Trophoblast cell (in vitro differentiated cells and primary cell): ENCODE measurements around the gene PRRG2. TPM values are rescaled to one million over a fixed set of nuclear protein-coding genes. Genes with fewer than 3 reads are reported as not detected.
A peak's percentile ranks its signal among the peaks of the same experiment; 100 is the strongest.

Source experiments
- DNase-seq, 2 donors: peaks; one replicate each; pipeline ENCODE4 v3.0.0-alpha.2; 2016
- H2AFZ ChIP-seq: 2 replicates; pipeline ENCODE4 v1.6.1; 2013; ENCODE audit warnings: low read length, moderate library complexity, mild to moderate bottlenecking; ENCODE audit not compliant: insufficient read depth, poor library complexity
- H2AK5ac ChIP-seq: 2 replicates; pipeline ENCODE4 v1.6.1; 2013; ENCODE audit warnings: mild to moderate bottlenecking, low read length
- H2BK120ac ChIP-seq: 2 replicates; pipeline ENCODE4 v1.6.1; 2013; ENCODE audit warnings: low read length, mild to moderate bottlenecking, moderate library complexity; ENCODE audit not compliant: insufficient read depth, poor library complexity
- H2BK12ac ChIP-seq: 2 replicates; pipeline ENCODE4 v1.6.1; 2013; ENCODE audit warnings: mild to moderate bottlenecking, low read length, moderate library complexity
- H2BK5ac ChIP-seq: 2 replicates; pipeline ENCODE4 v1.6.1; 2013; ENCODE audit warnings: low read length, low read depth, moderate library complexity, mild to moderate bottlenecking; ENCODE audit not compliant: poor library complexity
- H3K14ac ChIP-seq: 2 replicates; pipeline ENCODE4 v1.6.1; 2013; ENCODE audit warnings: mild to moderate bottlenecking, low read length
- H3K18ac ChIP-seq: 2 replicates; pipeline ENCODE4 v1.6.1; 2013; ENCODE audit warnings: mild to moderate bottlenecking, low read length
- H3K23ac ChIP-seq: 2 replicates; pipeline ENCODE4 v1.6.1; 2013; ENCODE audit warnings: low read length
- H3K27ac ChIP-seq: 2 replicates; pipeline ENCODE4 v1.5.1; 2013; ENCODE audit warnings: low read depth, mild to moderate bottlenecking, inconsistent platforms, low read length, moderate library complexity
- H3K27me3 ChIP-seq: 2 replicates; pipeline ENCODE4 v1.6.1; 2013; ENCODE audit warnings: inconsistent platforms, mild to moderate bottlenecking, low read length, moderate library complexity; ENCODE audit not compliant: insufficient read depth
- H3K36me3 ChIP-seq, 2 experiments: 1 replicate in 1 of 2; 2 replicates in 1 of 2; pipeline ENCODE4 v1.6.1; 2013; ENCODE audit warnings: low read length in 2 of 2, mild to moderate bottlenecking in 2 of 2, moderate library complexity in 1 of 2; ENCODE audit not compliant: insufficient read depth in 2 of 2, control insufficient read depth in 1 of 2
- H3K4ac ChIP-seq: 2 replicates; pipeline ENCODE4 v1.6.1; 2013; ENCODE audit warnings: low read depth, mild to moderate bottlenecking, low read length, moderate library complexity
- H3K4me1 ChIP-seq, 2 experiments: 1 replicate in 1 of 2; 2 replicates in 1 of 2; pipeline ENCODE4 v1.6.1; 2013; ENCODE audit warnings: low read length in 2 of 2, mild to moderate bottlenecking in 2 of 2, moderate library complexity in 1 of 2; ENCODE audit not compliant: insufficient read depth in 2 of 2, control insufficient read depth in 1 of 2
- H3K4me2 ChIP-seq: 2 replicates; pipeline ENCODE4 v1.6.1; 2013; ENCODE audit warnings: inconsistent platforms, mild to moderate bottlenecking, low read length, moderate library complexity
- H3K4me3 ChIP-seq: 2 replicates; pipeline ENCODE4 v1.5.1; 2013; ENCODE audit warnings: mild to moderate bottlenecking, low read depth, low read length, inconsistent platforms
- H3K79me1 ChIP-seq: one replicate; pipeline ENCODE4 v1.6.1; 2013; ENCODE audit warnings: low read length
- H3K79me2 ChIP-seq: 2 replicates; pipeline ENCODE4 v1.6.1; 2013; ENCODE audit warnings: low read length, mild to moderate bottlenecking; ENCODE audit not compliant: control insufficient read depth, insufficient read depth, poor library complexity
- H3K9ac ChIP-seq: 2 replicates; pipeline ENCODE4 v1.6.1; 2013; ENCODE audit warnings: mild to moderate bottlenecking, low read length
- H3K9me3 ChIP-seq: 2 replicates; pipeline ENCODE4 v1.6.1; 2013; ENCODE audit warnings: low read depth, mild to moderate bottlenecking, control low read depth, inconsistent platforms, low read length; ENCODE audit not compliant: insufficient read depth
- H4K12ac ChIP-seq: 2 replicates; pipeline ENCODE4 v1.6.1; 2013; ENCODE audit warnings: low read depth, mild to moderate bottlenecking, low read length, moderate library complexity
- H4K8ac ChIP-seq: 2 replicates; pipeline ENCODE4 v1.6.1; 2013; ENCODE audit warnings: low read depth, mild to moderate bottlenecking, low read length, moderate library complexity
- H4K91ac ChIP-seq: one replicate; pipeline ENCODE4 v1.6.1; 2013; ENCODE audit warnings: low read depth, mild to moderate bottlenecking, low read length, moderate library complexity
- WGBS: extraction: QIAGEN DNeasy Blood & Tissue Kit; methylation state at CpG from one replicate; pipeline ENCODE4 v1.1.7; 2013; ENCODE audit warnings: missing lambda C conversion rate; ENCODE audit not compliant: insufficient read length, insufficient coverage; ENCODE audit errors: extremely low coverage; 5-methylcytosine and 5-hydroxymethylcytosine counted together
- polyA plus RNA-seq: library from polyadenylated mRNA; stranded (reverse); fragments of 200-250 nt; gene quantifications from 2 replicates; pipeline ENCODE4 v1.2.3, GENCODE V29; 2013

PRRG2 gene
- 5.6 and 6.7 TPM in 2 replicates for polyA plus RNA-seq

DNA sequence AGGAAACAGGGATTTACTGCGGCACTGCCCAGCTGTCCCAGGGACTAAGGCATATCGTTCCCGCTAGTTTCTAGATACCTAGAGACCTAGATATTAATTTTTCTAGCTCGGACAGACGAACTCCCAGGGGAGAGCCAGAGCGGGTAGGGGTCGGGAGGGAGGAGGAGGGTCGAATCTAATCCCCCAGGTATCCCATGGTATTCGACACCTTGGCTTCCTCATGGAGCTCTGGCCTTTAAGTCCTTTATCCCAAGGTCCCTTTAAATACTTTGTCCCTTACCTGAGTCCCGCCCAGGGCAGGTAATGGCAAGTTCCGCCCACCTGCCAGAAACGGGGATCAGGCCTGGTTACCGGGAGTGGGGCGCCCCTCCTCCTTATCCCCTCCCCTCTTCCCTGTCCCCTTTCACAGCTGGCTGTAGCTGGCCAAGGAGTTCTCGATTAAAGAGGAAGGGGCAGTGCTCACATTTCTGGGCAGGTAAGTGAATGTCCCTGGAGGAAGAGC, at the start of gene PRRG2:
Gene PRRG2, plus strand, starts transcription at position 310 of the 502 bp plus-strand sequence. CDS start 1,904 bp downstream, outside the sequence.
- Histone ChIP-seq H4K8ac (peak within 1 kb of the TSS; percentile 84), H3K9me3 (no peaks in the 10 kb centered on the region), H3K4me1 (peaks cover 0 to 11% of the 10 kb centered on the region in 2 experiments), H3K4me3 (peak within 1 kb of the TSS; percentile 82), H3K4ac (peak within 1 kb of the TSS; percentile 84), H3K4me2 (peak within 1 kb of the TSS; percentile 90), H3K14ac (peak within 1 kb of the TSS; percentile 77), H2BK5ac (peak within 1 kb of the TSS; percentile 21), H3K27ac (peak within 1 kb of the TSS; percentile 40), H3K18ac (peak within 1 kb of the TSS; percentile 25), H2AK5ac (peak within 1 kb of the TSS; percentile 55), H2AFZ (peak within 1 kb of the TSS; percentile 75), H3K36me3 (peaks cover 3 to 4% of the 10 kb centered on the region in 2 experiments), H4K91ac (peak within 1 kb of the TSS; percentile 67), H3K27me3 (no peaks in the 10 kb centered on the region), H4K12ac (peak within 1 kb of the TSS; percentile 72), H3K9ac (peak within 1 kb of the TSS; percentile 90), H2BK12ac (no peak within 1 kb of the TSS), H3K79me1 (peaks cover 11% of the 10 kb centered on the region), H3K79me2 (peaks cover 6% of the 10 kb centered on the region), H3K23ac (no peak within 1 kb of the TSS), H2BK120ac (peak within 1 kb of the TSS; percentile 2)
- WGBS = no CpG with 5 or more reads among the region's 15 CpGs
- DNase-seq = peak in 1 of 2 donors; percentile 47

DNA sequence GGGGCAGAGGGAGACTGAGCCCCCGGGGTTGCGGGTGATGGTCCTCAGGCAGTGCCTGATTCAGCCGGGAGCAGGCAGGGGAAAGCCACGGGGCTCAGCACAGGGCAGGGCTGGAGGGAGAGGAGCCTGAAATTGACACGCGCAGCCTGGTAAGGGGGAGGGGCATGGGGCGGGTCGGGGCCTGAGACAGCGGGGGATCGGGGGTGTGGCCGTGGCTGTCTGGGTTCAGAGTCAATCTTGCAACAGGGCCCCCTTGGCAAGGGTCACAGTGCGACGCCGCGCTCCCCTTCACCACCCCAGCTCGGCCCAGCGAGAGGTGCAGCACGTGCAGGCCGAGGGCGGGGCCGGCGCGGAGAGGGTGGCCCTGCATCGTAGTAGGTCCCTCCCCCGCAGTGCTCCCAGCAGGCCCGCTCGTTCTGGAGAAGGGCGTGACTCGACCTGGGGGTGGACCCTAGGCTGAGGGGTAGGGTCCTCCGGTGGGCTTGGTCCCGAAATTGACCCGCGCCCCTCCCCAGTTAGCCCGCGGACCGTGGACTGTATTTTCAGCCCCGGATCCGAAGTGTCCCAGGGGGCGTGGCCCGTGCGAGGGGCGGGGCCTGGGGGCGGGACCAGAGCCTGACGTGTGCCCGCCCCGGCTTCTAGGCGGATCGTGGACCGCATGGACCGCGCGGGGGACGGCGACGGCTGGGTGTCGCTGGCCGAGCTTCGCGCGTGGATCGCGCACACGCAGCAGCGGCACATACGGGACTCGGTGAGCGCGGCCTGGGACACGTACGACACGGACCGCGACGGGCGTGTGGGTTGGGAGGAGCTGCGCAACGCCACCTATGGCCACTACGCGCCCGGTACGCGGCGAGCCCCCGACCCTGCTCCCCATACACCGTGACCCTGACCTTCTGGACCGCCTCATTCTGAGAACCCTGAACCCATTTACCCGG, 47.3 kb upstream of the PRRG2 start:
- Histone ChIP-seq H3K9ac (no peak overlapping the region), H3K4ac (no peak overlapping the region), H2AK5ac (no peak overlapping the region), H3K36me3 (peaks cover 4 to 8% of the 10 kb centered on the region in 2 experiments), H3K23ac (no peak overlapping the region), H3K27me3 (no peaks in the 10 kb centered on the region), H3K79me2 (no peaks in the 10 kb centered on the region), H3K27ac (no peak overlapping the region), H3K9me3 (peaks cover 1% of the 10 kb centered on the region), H3K4me2 (peak overlapping the region; percentile 93), H2AFZ (peak overlapping the region; percentile 99), H4K91ac (peak overlapping the region; percentile 18), H3K4me1 (peaks cover 11 to 15% of the 10 kb centered on the region in 2 experiments), H2BK5ac (no peak overlapping the region), H3K18ac (peak overlapping the region; percentile 73), H2BK12ac (no peak overlapping the region), H4K12ac (peak overlapping the region; percentile 16), H4K8ac (peak overlapping the region; percentile 43), H2BK120ac (no peak overlapping the region), H3K4me3 (peak overlapping the region; percentile 82), H3K79me1 (peaks cover 2% of the 10 kb centered on the region), H3K14ac (peak overlapping the region; percentile 76)
- no CpG with 5 or more reads among the region's 87 CpGs for WGBS
- peak; percentile 44 to 63 for DNase-seq

- Histone ChIP-seq H3K4me3 (no peak overlapping the region), H2AK5ac (no peak overlapping the region), H2BK5ac (no peak overlapping the region), H2BK120ac (no peak overlapping the region), H3K9me3 (peaks cover 1% of the 10 kb centered on the region), H4K12ac (no peak overlapping the region), H3K4ac (no peak overlapping the region), H3K27ac (no peak overlapping the region), H3K4me1 (peaks cover 11 to 15% of the 10 kb centered on the region in 2 experiments), H3K14ac (no peak overlapping the region), H3K79me2 (no peaks in the 10 kb centered on the region), H3K27me3 (no peaks in the 10 kb centered on the region), H3K4me2 (peak overlapping the region; percentile 93), H3K36me3 (peaks cover 4 to 11% of the 10 kb centered on the region in 2 experiments), H2BK12ac (no peak overlapping the region), H4K8ac (no peak overlapping the region), H3K23ac (no peak overlapping the region), H3K9ac (no peak overlapping the region), H2AFZ (no peak overlapping the region), H3K79me1 (peaks cover 2% of the 10 kb centered on the region), H3K18ac (no peak overlapping the region), H4K91ac (no peak overlapping the region)
- DNase-seq = no peak
- no CpG with 5 or more reads among the region's 8 CpGs for WGBS
These were observed 46.3 kb upstream of the PRRG2 start for GRCh38 chr19:49534632-49535385.

DNA sequence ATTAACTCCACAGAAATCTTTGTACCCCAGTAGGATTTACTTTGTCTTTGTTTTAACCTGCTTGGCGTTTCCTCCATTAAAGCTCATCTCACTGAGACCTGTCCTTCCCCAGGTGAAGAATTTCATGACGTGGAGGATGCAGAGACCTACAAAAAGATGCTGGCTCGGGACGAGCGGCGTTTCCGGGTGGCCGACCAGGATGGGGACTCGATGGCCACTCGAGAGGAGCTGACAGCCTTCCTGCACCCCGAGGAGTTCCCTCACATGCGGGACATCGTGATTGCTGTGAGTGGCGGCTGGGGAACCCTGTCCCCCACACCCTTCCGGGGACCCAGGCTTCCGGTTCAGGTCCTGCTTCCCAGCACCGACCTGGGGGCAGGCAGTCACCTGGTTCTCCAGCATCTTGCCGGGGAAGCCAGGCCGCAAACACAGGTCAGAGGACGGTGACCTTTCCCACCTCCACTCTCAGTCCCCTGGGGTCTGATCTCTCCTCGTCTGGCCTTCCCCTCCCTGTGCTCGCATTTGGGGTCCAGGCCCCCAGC, 44.1 kb upstream of the PRRG2 start:
- H2BK5ac ChIP-seq = no peak overlapping the region
- H2BK120ac ChIP-seq = no peak overlapping the region
- peaks cover 1% of the 10 kb centered on the region for H3K9me3 ChIP-seq
- H3K14ac ChIP-seq = no peak overlapping the region
- H4K12ac ChIP-seq = no peak overlapping the region
- H2AFZ ChIP-seq = no peak overlapping the region
- H4K91ac ChIP-seq = no peak overlapping the region
- no peak overlapping the region for H3K4me2 ChIP-seq
- peaks cover 11 to 15% of the 10 kb centered on the region in 2 experiments for H3K4me1 ChIP-seq
- H2AK5ac ChIP-seq = no peak overlapping the region
- H3K36me3 ChIP-seq = peaks cover 4 to 11% of the 10 kb centered on the region in 2 experiments
- no peak overlapping the region for H3K27ac ChIP-seq
- no peaks in the 10 kb centered on the region for H3K79me2 ChIP-seq
- H3K23ac ChIP-seq = no peak overlapping the region
- no CpG with 5 or more reads among the region's 22 CpGs for WGBS
- no peak overlapping the region for H3K4ac ChIP-seq
- DNase-seq = no peak
- H3K9ac ChIP-seq = no peak overlapping the region
- no peaks in the 10 kb centered on the region for H3K27me3 ChIP-seq
- H2BK12ac ChIP-seq = no peak overlapping the region
- no peak overlapping the region for H3K18ac ChIP-seq
- no peak overlapping the region for H4K8ac ChIP-seq
- no peak overlapping the region for H3K4me3 ChIP-seq
- H3K79me1 ChIP-seq = peaks cover 2% of the 10 kb centered on the region
